Fibroblast of lung (primary cell): ENCODE measurements around the gene GSTM3. TPM values are rescaled to one million over a fixed set of nuclear protein-coding genes. Genes with fewer than 3 reads are reported as not detected.

ENCODE experiments used
- DNase-seq, 2 donors: peaks; one replicate each; pipeline versions ENCODE4 v3.0.0 to v3.0.0-alpha.2; 2010; ENCODE audit warnings: low read depth in 2 of 2
- H2AFZ ChIP-seq: 2 replicates; pipeline ENCODE4 v1.5.1; 2012; ENCODE audit warnings: low read length, control low read depth, inconsistent platforms
- H3K27ac ChIP-seq: 2 replicates; pipeline ENCODE4 v1.5.1; 2011; ENCODE audit warnings: low read length, control low read depth; ENCODE audit not compliant: insufficient read depth
- H3K27me3 ChIP-seq: 2 replicates; pipeline ENCODE4 v1.5.1; 2011; ENCODE audit warnings: mild to moderate bottlenecking, low read length; ENCODE audit not compliant: control insufficient read depth, insufficient read depth
- H3K36me3 ChIP-seq: 2 replicates; pipeline ENCODE4 v1.5.1; 2011; ENCODE audit warnings: low read length; ENCODE audit not compliant: control insufficient read depth, insufficient read depth
- H3K4me1 ChIP-seq: 2 replicates; pipeline ENCODE4 v1.5.1; 2011; ENCODE audit warnings: low read length; ENCODE audit not compliant: control insufficient read depth, insufficient read depth; ENCODE audit errors: extremely low read depth
- H3K4me2 ChIP-seq: 2 replicates; pipeline ENCODE4 v1.5.1; 2011; ENCODE audit warnings: low read length, control low read depth; ENCODE audit not compliant: insufficient read depth; ENCODE audit errors: extremely low read depth
- H3K4me3 ChIP-seq, 4 experiments: fragments of 200-600 bp in 1 of 4; sonication (generic) in 1 of 4; replicated peaks in 1 of 4; 2 replicates each; pipeline ENCODE4 v1.5.1; 2011 to 2016; ENCODE audit warnings: low read length in 4 of 4, low read depth in 3 of 4, mild to moderate bottlenecking in 3 of 4, control low read depth in 2 of 4, inconsistent platforms in 1 of 4, mixed read lengths in 1 of 4; ENCODE audit not compliant: insufficient read depth in 1 of 4; ENCODE audit errors: control extremely low read depth in 1 of 4
- H3K79me2 ChIP-seq: 2 replicates; pipeline ENCODE4 v1.5.1; 2012; ENCODE audit warnings: mild to moderate bottlenecking, low read length, inconsistent platforms; ENCODE audit not compliant: control insufficient read depth, insufficient read depth
- H3K9ac ChIP-seq: 2 replicates; pipeline ENCODE4 v1.5.1; 2011; ENCODE audit warnings: mild to moderate bottlenecking, low read length, control low read depth; ENCODE audit not compliant: insufficient read depth
- H3K9me3 ChIP-seq: 2 replicates; pipeline ENCODE4 v1.5.1; 2012; ENCODE audit warnings: low read depth, low read length; ENCODE audit not compliant: control insufficient read depth, insufficient read depth
- H4K20me1 ChIP-seq: 2 replicates; pipeline ENCODE4 v1.5.1; 2011; ENCODE audit warnings: low read length; ENCODE audit not compliant: control insufficient read depth, insufficient read depth; ENCODE audit errors: extremely low read depth
- CTCF ChIP-seq, 2 donors: IDR thresholded peaks in 1 of 2; conservative IDR thresholded peaks in 1 of 2; 1 replicate in 1 of 2; 2 replicates in 1 of 2; pipeline ENCODE4 v1.5.1; 2011 to 2012; ENCODE audit warnings: low read length in 2 of 2, control low read depth in 1 of 2, inconsistent platforms in 1 of 2, low read depth in 1 of 2, mild to moderate bottlenecking in 1 of 2
- EZH2 ChIP-seq: IDR thresholded peaks from 2 replicates; pipeline ENCODE4 v1.5.1; 2012; ENCODE audit warnings: low read length, control low read depth, mild to moderate bottlenecking; ENCODE audit errors: missing control alignments
- polyA plus RNA-seq, 2 donors: library from polyadenylated mRNA; depleted of rRNA in 1 of 2; stranded (reverse) in 1 of 2; unstranded in 1 of 2; fragments of >200 nt; gene quantifications; 2 replicates each; pipeline ENCODE4 v1.2.1, GENCODE V29; 2011 to 2012; ENCODE audit warnings: missing spikeins in 1 of 2
- total RNA-seq: library from RNA; depleted of rRNA; stranded (reverse); fragments of >200 nt; gene quantifications from 2 replicates; pipeline ENCODE4 v1.2.1, GENCODE V29; 2014

The GSTM3 gene
- total and polyA plus RNA-seq, 2 donors (not counting 1 experiment from before 2014, with no cell fraction given), result 51.4 to 207 TPM

- no peak overlapping the region for H3K4me2 ChIP-seq
These were observed 12.0 kb downstream of the GSTM3 start for GRCh38 chr1:109728870-109729269.

GRCh38 chr1:109726728-109727373 is 14.0 kb downstream of the GSTM3 start:
- H2AFZ ChIP-seq, result no peak overlapping the region
- no peak for DNase-seq
- no peaks in the 10 kb centered on the region for H3K4me1 ChIP-seq
- H4K20me1 ChIP-seq, result no peaks in the 10 kb centered on the region
- no peak overlapping the region for H3K4me3 ChIP-seq
- H3K9me3 ChIP-seq, result no peaks in the 10 kb centered on the region
- no peak for TF ChIP-seq EZH2
- no peak for TF ChIP-seq CTCF (conservative IDR thresholded peaks at IDR 0.05 in 1 of 2, IDR thresholded peaks at IDR 0.05 in 1 of 2; ENCODE audit: low read depth in 1 of 2, low read length in 2 of 2)
- no peak overlapping the region for H3K9ac ChIP-seq
- H3K79me2 ChIP-seq, result no peaks in the 10 kb centered on the region
- no peaks in the 10 kb centered on the region for H3K36me3 ChIP-seq
- no peak overlapping the region for H3K4me2 ChIP-seq
- no peak overlapping the region for H3K27ac ChIP-seq
- H3K27me3 ChIP-seq, result peaks cover 3% of the 10 kb centered on the region

More at GRCh38 chr1:109728870-109729269, 12.0 kb downstream of the GSTM3 start:
- H3K9me3 ChIP-seq, result no peaks in the 10 kb centered on the region
- H3K36me3 ChIP-seq, result no peaks in the 10 kb centered on the region
- no peak for TF ChIP-seq EZH2
- TF ChIP-seq CTCF (conservative IDR thresholded peaks at IDR 0.05 in 1 of 2, IDR thresholded peaks at IDR 0.05 in 1 of 2; ENCODE audit: low read depth in 1 of 2, low read length in 2 of 2), result no peak
- no peak for DNase-seq
- no peaks in the 10 kb centered on the region for H4K20me1 ChIP-seq
- no peak overlapping the region for H3K9ac ChIP-seq
- no peak overlapping the region for H3K4me3 ChIP-seq
- no peaks in the 10 kb centered on the region for H3K79me2 ChIP-seq
- peaks cover 3% of the 10 kb centered on the region for H3K27me3 ChIP-seq
- no peaks in the 10 kb centered on the region for H3K4me1 ChIP-seq
- no peak overlapping the region for H3K27ac ChIP-seq
- H2AFZ ChIP-seq, result no peak overlapping the region

- Histone ChIP-seq H3K9ac (no peak overlapping the region), H3K4me2 (no peak overlapping the region), H4K20me1 (no peaks in the 10 kb centered on the region), H3K4me1 (no peaks in the 10 kb centered on the region), H3K9me3 (no peaks in the 10 kb centered on the region), H3K36me3 (no peaks in the 10 kb centered on the region), H3K4me3 (no peak overlapping the region), H3K27ac (no peak overlapping the region), H3K27me3 (peaks cover 3% of the 10 kb centered on the region), H3K79me2 (no peaks in the 10 kb centered on the region), H2AFZ (no peak overlapping the region)
- TF ChIP-seq EZH2 (no peak), CTCF (conservative IDR thresholded peaks at IDR 0.05 in 1 of 2, IDR thresholded peaks at IDR 0.05 in 1 of 2; ENCODE audit: low read depth in 1 of 2, low read length in 2 of 2) (no peak)
- no peak for DNase-seq
These were observed 14.8 kb downstream of the GSTM3 start for GRCh38 chr1:109726007-109726406.
